ENCODE results near the gene ABHD14A.

Gene ABHD14A

DNA sequence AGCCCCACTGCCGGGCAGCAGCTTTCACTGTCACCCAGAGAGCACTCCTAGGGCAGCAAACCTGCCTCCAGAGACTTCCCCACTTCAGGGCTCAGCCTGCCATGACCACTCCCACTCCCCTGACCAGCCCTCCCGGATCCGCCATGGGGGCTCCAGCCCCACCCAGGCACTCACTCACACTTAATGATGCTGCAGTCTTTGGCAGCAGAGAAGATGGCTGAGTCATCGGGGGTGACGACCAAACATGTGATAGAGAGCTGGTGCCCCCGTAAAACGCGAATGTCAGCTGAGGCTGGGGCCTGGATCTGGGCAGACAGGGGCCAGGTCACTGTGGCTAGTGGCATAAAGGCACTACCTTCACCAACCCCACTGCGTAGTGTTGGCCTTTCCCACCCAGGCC, 37.9 kb upstream of the ABHD14A start:
- TF ChIP-seq, protein P1, sequence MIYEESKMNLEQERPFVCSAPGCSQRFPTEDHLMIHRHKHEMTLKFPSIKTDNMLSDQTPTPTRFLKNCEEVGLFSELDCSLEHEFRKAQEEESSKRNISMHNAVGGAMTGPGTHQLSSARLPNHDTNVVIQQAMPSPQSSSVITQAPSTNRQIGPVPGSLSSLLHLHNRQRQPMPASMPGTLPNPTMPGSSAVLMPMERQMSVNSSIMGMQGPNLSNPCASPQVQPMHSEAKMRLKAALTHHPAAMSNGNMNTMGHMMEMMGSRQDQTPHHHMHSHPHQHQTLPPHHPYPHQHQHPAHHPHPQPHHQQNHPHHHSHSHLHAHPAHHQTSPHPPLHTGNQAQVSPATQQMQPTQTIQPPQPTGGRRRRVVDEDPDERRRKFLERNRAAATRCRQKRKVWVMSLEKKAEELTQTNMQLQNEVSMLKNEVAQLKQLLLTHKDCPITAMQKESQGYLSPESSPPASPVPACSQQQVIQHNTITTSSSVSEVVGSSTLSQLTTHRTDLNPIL (CRISPR knock-in tag; IDR thresholded peaks at IDR 0.05; ENCODE audit: low read depth), result no peak
- TF ChIP-seq, protein P2, sequence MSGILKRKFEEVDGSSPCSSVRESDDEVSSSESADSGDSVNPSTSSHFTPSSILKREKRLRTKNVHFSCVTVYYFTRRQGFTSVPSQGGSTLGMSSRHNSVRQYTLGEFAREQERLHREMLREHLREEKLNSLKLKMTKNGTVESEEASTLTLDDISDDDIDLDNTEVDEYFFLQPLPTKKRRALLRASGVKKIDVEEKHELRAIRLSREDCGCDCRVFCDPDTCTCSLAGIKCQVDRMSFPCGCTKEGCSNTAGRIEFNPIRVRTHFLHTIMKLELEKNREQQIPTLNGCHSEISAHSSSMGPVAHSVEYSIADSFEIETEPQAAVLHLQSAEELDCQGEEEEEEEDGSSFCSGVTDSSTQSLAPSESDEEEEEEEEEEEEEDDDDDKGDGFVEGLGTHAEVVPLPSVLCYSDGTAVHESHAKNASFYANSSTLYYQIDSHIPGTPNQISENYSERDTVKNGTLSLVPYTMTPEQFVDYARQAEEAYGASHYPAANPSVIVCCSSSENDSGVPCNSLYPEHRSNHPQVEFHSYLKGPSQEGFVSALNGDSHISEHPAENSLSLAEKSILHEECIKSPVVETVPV (CRISPR knock-in tag; IDR thresholded peaks at IDR 0.05), result no peak
- TF ChIP-seq, protein P3, sequence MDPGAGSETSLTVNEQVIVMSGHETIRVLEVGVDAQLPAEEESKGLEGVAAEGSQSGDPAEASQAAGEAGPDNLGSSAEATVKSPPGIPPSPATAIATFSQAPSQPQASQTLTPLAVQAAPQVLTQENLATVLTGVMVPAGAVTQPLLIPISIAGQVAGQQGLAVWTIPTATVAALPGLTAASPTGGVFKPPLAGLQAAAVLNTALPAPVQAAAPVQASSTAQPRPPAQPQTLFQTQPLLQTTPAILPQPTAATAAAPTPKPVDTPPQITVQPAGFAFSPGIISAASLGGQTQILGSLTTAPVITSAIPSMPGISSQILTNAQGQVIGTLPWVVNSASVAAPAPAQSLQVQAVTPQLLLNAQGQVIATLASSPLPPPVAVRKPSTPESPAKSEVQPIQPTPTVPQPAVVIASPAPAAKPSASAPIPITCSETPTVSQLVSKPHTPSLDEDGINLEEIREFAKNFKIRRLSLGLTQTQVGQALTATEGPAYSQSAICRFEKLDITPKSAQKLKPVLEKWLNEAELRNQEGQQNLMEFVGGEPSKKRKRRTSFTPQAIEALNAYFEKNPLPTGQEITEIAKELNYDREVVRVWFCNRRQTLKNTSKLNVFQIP (CRISPR knock-in tag; IDR thresholded peaks at IDR 0.05; ENCODE audit: borderline replicate concordance, low read depth), result no peak
- TF ChIP-seq ZNF565 (CRISPR knock-in tag; conservative IDR thresholded peaks at IDR 0.05; ENCODE audit: low read depth) (no peak), ZFP3 (CRISPR knock-in tag; IDR thresholded peaks at IDR 0.05) (no peak), TOX (CRISPR knock-in tag; IDR thresholded peaks at IDR 0.05; ENCODE audit: borderline replicate concordance) (no peak), ISL1 (CRISPR knock-in tag; IDR thresholded peaks at IDR 0.05) (no peak), ARNTL (CRISPR knock-in tag; IDR thresholded peaks at IDR 0.05; ENCODE audit: borderline replicate concordance, low read depth) (no peak), ZC3H10 (CRISPR knock-in tag; IDR thresholded peaks at IDR 0.05) (no peak), SNAI2 (CRISPR knock-in tag; IDR thresholded peaks at IDR 0.05) (no peak), CSDC2 (CRISPR knock-in tag; IDR thresholded peaks at IDR 0.05) (no peak), OSR1 (CRISPR knock-in tag; IDR thresholded peaks at IDR 0.05) (no peak)
- TF ChIP-seq, protein P4, sequence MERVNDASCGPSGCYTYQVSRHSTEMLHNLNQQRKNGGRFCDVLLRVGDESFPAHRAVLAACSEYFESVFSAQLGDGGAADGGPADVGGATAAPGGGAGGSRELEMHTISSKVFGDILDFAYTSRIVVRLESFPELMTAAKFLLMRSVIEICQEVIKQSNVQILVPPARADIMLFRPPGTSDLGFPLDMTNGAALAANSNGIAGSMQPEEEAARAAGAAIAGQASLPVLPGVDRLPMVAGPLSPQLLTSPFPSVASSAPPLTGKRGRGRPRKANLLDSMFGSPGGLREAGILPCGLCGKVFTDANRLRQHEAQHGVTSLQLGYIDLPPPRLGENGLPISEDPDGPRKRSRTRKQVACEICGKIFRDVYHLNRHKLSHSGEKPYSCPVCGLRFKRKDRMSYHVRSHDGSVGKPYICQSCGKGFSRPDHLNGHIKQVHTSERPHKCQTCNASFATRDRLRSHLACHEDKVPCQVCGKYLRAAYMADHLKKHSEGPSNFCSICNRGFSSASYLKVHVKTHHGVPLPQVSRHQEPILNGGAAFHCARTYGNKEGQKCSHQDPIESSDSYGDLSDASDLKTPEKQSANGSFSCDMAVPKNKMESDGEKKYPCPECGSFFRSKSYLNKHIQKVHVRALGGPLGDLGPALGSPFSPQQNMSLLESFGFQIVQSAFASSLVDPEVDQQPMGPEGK (CRISPR knock-in tag; IDR thresholded peaks at IDR 0.05; ENCODE audit: borderline replicate concordance), result no peak
- TF ChIP-seq, protein P5, sequence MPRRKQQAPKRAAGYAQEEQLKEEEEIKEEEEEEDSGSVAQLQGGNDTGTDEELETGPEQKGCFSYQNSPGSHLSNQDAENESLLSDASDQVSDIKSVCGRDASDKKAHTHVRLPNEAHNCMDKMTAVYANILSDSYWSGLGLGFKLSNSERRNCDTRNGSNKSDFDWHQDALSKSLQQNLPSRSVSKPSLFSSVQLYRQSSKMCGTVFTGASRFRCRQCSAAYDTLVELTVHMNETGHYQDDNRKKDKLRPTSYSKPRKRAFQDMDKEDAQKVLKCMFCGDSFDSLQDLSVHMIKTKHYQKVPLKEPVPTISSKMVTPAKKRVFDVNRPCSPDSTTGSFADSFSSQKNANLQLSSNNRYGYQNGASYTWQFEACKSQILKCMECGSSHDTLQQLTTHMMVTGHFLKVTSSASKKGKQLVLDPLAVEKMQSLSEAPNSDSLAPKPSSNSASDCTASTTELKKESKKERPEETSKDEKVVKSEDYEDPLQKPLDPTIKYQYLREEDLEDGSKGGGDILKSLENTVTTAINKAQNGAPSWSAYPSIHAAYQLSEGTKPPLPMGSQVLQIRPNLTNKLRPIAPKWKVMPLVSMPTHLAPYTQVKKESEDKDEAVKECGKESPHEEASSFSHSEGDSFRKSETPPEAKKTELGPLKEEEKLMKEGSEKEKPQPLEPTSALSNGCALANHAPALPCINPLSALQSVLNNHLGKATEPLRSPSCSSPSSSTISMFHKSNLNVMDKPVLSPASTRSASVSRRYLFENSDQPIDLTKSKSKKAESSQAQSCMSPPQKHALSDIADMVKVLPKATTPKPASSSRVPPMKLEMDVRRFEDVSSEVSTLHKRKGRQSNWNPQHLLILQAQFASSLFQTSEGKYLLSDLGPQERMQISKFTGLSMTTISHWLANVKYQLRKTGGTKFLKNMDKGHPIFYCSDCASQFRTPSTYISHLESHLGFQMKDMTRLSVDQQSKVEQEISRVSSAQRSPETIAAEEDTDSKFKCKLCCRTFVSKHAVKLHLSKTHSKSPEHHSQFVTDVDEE (CRISPR knock-in tag; IDR thresholded peaks at IDR 0.05), result no peak

DNA sequence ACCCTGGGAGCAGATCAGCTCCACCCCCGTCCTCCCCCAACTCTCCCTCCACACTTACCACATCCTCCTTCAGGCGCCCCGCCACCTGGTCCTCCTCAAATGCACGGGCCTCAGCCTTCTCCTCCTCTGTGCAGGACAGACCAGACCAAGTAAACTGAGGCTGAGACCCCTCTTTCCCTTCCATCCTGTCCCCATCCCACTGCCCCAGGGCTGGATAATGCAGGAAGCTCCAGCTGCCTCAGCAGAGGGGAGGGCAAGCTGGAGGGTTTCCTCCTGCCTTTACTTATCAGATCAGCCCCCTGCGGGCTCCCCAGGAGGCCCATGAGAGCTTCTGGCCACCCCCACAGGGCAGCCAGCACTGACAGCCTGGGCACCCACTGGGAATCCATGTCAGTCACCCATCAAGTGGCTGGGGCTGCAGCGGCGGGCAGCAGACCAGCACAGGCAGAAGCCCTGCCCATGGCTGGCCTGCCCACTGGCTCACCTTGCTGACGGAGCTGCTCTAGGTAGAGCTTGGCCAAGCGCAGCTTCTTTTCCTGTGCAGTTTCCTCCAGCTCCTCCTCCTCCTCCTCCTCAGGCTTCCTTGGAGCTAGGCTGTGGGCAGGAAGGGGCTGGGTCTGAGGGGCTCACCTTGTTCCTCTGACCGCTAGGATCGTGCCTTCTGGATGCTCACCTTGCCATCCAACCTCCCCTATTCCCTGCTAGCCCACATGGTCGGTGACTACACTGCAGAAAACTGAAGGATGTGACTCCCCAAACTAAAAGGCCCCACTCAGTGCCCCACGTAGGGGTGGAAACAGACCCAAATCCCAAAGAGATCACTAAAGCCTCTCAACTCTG, 37.0 kb upstream of the ABHD14A start:
- no peak for ATAC-seq
- TF ChIP-seq, protein P5 (CRISPR knock-in tag; IDR thresholded peaks at IDR 0.05), result no peak
- TF ChIP-seq ESRRG (CRISPR knock-in tag; IDR thresholded peaks at IDR 0.05), result no peak
- no peak for TF ChIP-seq ZNF70 (CRISPR knock-in tag; IDR thresholded peaks at IDR 0.05)
- TF ChIP-seq ARNTL (CRISPR knock-in tag; IDR thresholded peaks at IDR 0.05; ENCODE audit: borderline replicate concordance, low read depth), result no peak

More for the DNA sequence above, 37.9 kb upstream of the ABHD14A start:
- no peak for ATAC-seq

Measured in SK-N-SH treated with all-trans-retinoic acid at 6 μM for 48 hours (cell line).